ENCODE data around the gene SPTBN1. TPM values are rescaled to one million over a fixed set of nuclear protein-coding genes. Genes with fewer than 3 reads are reported as not detected.
"Not testable (repeated sequence)": the region's sequence is repeated elsewhere in the genome, so short reads cannot be mapped to it uniquely, and the experiment has no call there.

The SPTBN1 gene
- total RNA-seq, 1 donor from 2014 or later = 224 TPM

- no peak for DNase-seq (ENCODE audit: low read depth)
- no peak overlapping the region for H3K4me3 ChIP-seq (ENCODE audit: low read depth, low read length)
- TF ChIP-seq CTCF (conservative IDR thresholded peaks at IDR 0.05; ENCODE audit: low read depth, low read length) = no peak
Measured at GRCh38 chr2:54523324-54523959, 67.3 kb downstream of the SPTBN1 start.

- no peak overlapping the region for H3K4me3 ChIP-seq (ENCODE audit: low read depth, low read length)
- peak; percentile 77 for DNase-seq (ENCODE audit: low read depth)
- no peak for TF ChIP-seq CTCF (conservative IDR thresholded peaks at IDR 0.05; ENCODE audit: low read depth, low read length)
Measured at GRCh38 chr2:54524226-54524991, 68.3 kb downstream of the SPTBN1 start.

GRCh38 chr2:54525321-54525720 is 69.2 kb downstream of the SPTBN1 start:
- no peak overlapping the region for H3K4me3 ChIP-seq (ENCODE audit: low read depth, low read length)
- no peak for DNase-seq (ENCODE audit: low read depth)
- TF ChIP-seq CTCF (conservative IDR thresholded peaks at IDR 0.05; ENCODE audit: low read depth, low read length) = no peak

GRCh38 chr2:54526226-54526879 is 70.2 kb downstream of the SPTBN1 start:
- no peak overlapping the region for H3K4me3 ChIP-seq (ENCODE audit: low read depth, low read length)

GRCh38 chr2:54528311-54528955 is 72.3 kb downstream of the SPTBN1 start:
- no peak overlapping the region for H3K4me3 ChIP-seq (ENCODE audit: low read depth, low read length)
- no peak for TF ChIP-seq CTCF (conservative IDR thresholded peaks at IDR 0.05; ENCODE audit: low read depth, low read length)
- DNase-seq (ENCODE audit: low read depth) = no peak

More at GRCh38 chr2:54526226-54526879, 70.2 kb downstream of the SPTBN1 start:
- no peak for DNase-seq (ENCODE audit: low read depth)
- TF ChIP-seq CTCF (conservative IDR thresholded peaks at IDR 0.05; ENCODE audit: low read depth, low read length) = no peak

GRCh38 chr2:54529518-54529917 is 73.4 kb downstream of the SPTBN1 start:
- DNase-seq (ENCODE audit: low read depth); H3K4me3 ChIP-seq (ENCODE audit: low read depth, low read length): not testable (repeated sequence)

GRCh38 chr2:54529935-54530334 is 73.8 kb downstream of the SPTBN1 start:
- no peak for DNase-seq (ENCODE audit: low read depth)
- no peak for TF ChIP-seq CTCF (conservative IDR thresholded peaks at IDR 0.05; ENCODE audit: low read depth, low read length)
- H3K4me3 ChIP-seq (ENCODE audit: low read depth, low read length) = no peak overlapping the region

Measured in epithelial cell of proximal tubule (primary cell).